HepG2 (cell line): ENCODE data around the gene COPS8. TPM values are rescaled to one million over a fixed set of nuclear protein-coding genes. Genes with fewer than 3 reads are reported as not detected.

Experiments
- ARID5B ChIP-seq: IDR thresholded peaks from 2 replicates; pipeline ENCODE4 v1.4.0; 2020; ENCODE audit warnings: mild to moderate bottlenecking, missing genetic modification reagents
- ATF2 ChIP-seq: sonication (generic); formaldehyde crosslinking; IDR thresholded peaks from 2 replicates; pipeline ENCODE4 v1.4.0; 2020; ENCODE audit warnings: missing genetic modification reagents
- BCL6 ChIP-seq: IDR thresholded peaks from 2 replicates; pipeline ENCODE4 v1.6.1; 2016; ENCODE audit warnings: missing genetic modification reagents, missing compliant biosample characterization
- CREM ChIP-seq, 2 experiments: sonication (generic) in 1 of 2; formaldehyde crosslinking in 1 of 2; IDR thresholded peaks; 2 replicates each; pipeline versions ENCODE4 v1.4.0 to v1.6.1; 2016 to 2020; ENCODE audit warnings: antibody characterized with exemption in 1 of 2, mild to moderate bottlenecking in 1 of 2, missing genetic modification reagents in 1 of 2
- CTCF ChIP-seq: sonication (generic); formaldehyde crosslinking; IDR thresholded peaks from 2 replicates; pipeline ENCODE4 v1.5.0; 2020; ENCODE audit warnings: mild to moderate bottlenecking, missing genetic modification reagents, moderate library complexity
- GABPA ChIP-seq, 2 experiments: IDR thresholded peaks; 2 replicates each; pipeline ENCODE4 v1.6.1; 2011 to 2016; ENCODE audit warnings: low read depth in 2 of 2, low read length in 1 of 2, missing biosample characterization in 1 of 2, missing genetic modification characterization in 1 of 2
- GABPB1 ChIP-seq: IDR thresholded peaks from 2 replicates; pipeline ENCODE4 v1.6.1; 2016; ENCODE audit warnings: mild to moderate bottlenecking, missing genetic modification reagents, moderate library complexity, missing compliant biosample characterization
- HHEX ChIP-seq: IDR thresholded peaks from 2 replicates; pipeline ENCODE4 v1.6.1; 2016; ENCODE audit warnings: control low read depth
- HNRNPH1 ChIP-seq: fragments of 200-400 bp; formaldehyde crosslinking; optimal IDR thresholded peaks from 2 replicates; pipeline ENCODE3; 2017; ENCODE audit warnings: mild to moderate bottlenecking, low read depth, low read length
- KDM2A ChIP-seq: sonication (generic); formaldehyde crosslinking; IDR thresholded peaks from 2 replicates; pipeline ENCODE4 v1.4.0; 2020; ENCODE audit warnings: low read depth, missing genetic modification reagents, borderline replicate concordance
- MTF1 ChIP-seq: sonication (generic); formaldehyde crosslinking; IDR thresholded peaks from 2 replicates; pipeline ENCODE4 v1.5.0; 2020; ENCODE audit warnings: missing genetic modification reagents
- PLSCR1 ChIP-seq: sonication (generic); formaldehyde crosslinking; IDR thresholded peaks from 2 replicates; pipeline ENCODE4 v1.5.0; 2020; ENCODE audit warnings: missing genetic modification reagents, mild to moderate bottlenecking, borderline replicate concordance
- POGZ ChIP-seq: sonication (generic); formaldehyde crosslinking; IDR thresholded peaks from 2 replicates; pipeline ENCODE4 v1.4.0; 2020; ENCODE audit warnings: mild to moderate bottlenecking, missing genetic modification reagents
- RARA ChIP-seq: IDR thresholded peaks from 2 replicates; pipeline ENCODE4 v1.6.1; 2016; ENCODE audit warnings: missing genetic modification reagents, missing compliant biosample characterization
- STAG1 ChIP-seq: sonication (generic); formaldehyde crosslinking; IDR thresholded peaks from 2 replicates; pipeline ENCODE4 v1.4.0; 2020; ENCODE audit warnings: missing genetic modification reagents
- ZMYM2 ChIP-seq: sonication (generic); formaldehyde crosslinking; IDR thresholded peaks from 2 replicates; pipeline ENCODE4 v1.8.0; 2022; ENCODE audit warnings: mild to moderate bottlenecking, missing genetic modification reagents
- ZNF317 ChIP-seq: sonication (generic); formaldehyde crosslinking; IDR thresholded peaks from 2 replicates; pipeline ENCODE4 v1.5.0; 2020; ENCODE audit warnings: mild to moderate bottlenecking, missing genetic modification reagents
- ZNF329 ChIP-seq: sonication (generic); formaldehyde crosslinking; IDR thresholded peaks from 2 replicates; pipeline ENCODE4 v1.9.0; 2021; ENCODE audit warnings: low read depth, mild to moderate bottlenecking, missing genetic modification reagents
- ZNF331 ChIP-seq: sonication (generic); formaldehyde crosslinking; IDR thresholded peaks from 2 replicates; pipeline ENCODE4 v1.4.0; 2020; ENCODE audit warnings: missing genetic modification reagents
- ZNF547 ChIP-seq: sonication (generic); formaldehyde crosslinking; IDR thresholded peaks from 2 replicates; pipeline ENCODE4 v1.5.1; 2020; ENCODE audit warnings: mild to moderate bottlenecking, missing genetic modification reagents
- ZNF644 ChIP-seq: IDR thresholded peaks from 2 replicates; pipeline ENCODE4 v1.6.1; 2016; ENCODE audit warnings: low read depth
- polyA plus RNA-seq, 8 experiments: library from polyadenylated mRNA; depleted of rRNA in 3 of 8; stranded (reverse) in 7 of 8; unstranded in 1 of 8; fragments of >200 nt; fragmentation: Illumina TruSeq in 4 of 8; extraction: Trizol in 4 of 8; gene quantifications; 2 replicates each; pipeline versions ENCODE4 v1.2.1 to v1.2.3, GENCODE V29; 2011 to 2016; ENCODE audit warnings: low read depth in 4 of 8, missing spikeins in 1 of 8, mixed read lengths in 1 of 8; ENCODE audit not compliant: insufficient read depth in 1 of 8
- total RNA-seq, 5 experiments: library from RNA; depleted of rRNA; stranded (reverse); fragments of >200 nt; fragmentation: Illumina TruSeq; extraction: Trizol; gene quantifications; 2 replicates each; pipeline ENCODE4 v1.2.3, GENCODE V29; 2016; ENCODE audit warnings: low read depth in 1 of 5
- TF ChIP-seq, protein P1 (sequence below): sonication (generic); formaldehyde crosslinking; IDR thresholded peaks from 2 replicates; pipeline ENCODE4 v1.4.0; 2020; ENCODE audit warnings: missing genetic modification reagents

COPS8 gene
- total and polyA plus RNA-seq, 2 of the 13 experiments (the other 11 are each of a cell fraction or from before 2014, with no cell fraction given) = 86.3 to 96.6 TPM

- TF ChIP-seq ATF2 (CRISPR knock-in tag) (peak; percentile 44; the same call in 1 of the 2 replicates), RARA (no peak), HHEX (no peak), GABPA (IDR thresholded peaks at IDR 0.05; ENCODE audit: low read depth, low read length) (no peak), GABPA (CRISPR knock-in tag; IDR thresholded peaks at IDR 0.05; ENCODE audit: low read depth) (peak; percentile 68), HNRNPH1 (no peak), KDM2A (CRISPR knock-in tag) (0 out of 2 replicates have a peak, but pooled peaks have one; percentile 35), ZNF329 (CRISPR knock-in tag) (no peak), GABPB1 (CRISPR knock-in tag) (peak; percentile 42; the same call in 1 of the 2 replicates), POGZ (CRISPR knock-in tag) (peak; percentile 70; the same call in 1 of the 2 replicates), CREM (IDR thresholded peaks at IDR 0.05) (peak; percentile 63), CREM (CRISPR knock-in tag; IDR thresholded peaks at IDR 0.05) (no peak), MTF1 (no peak), PLSCR1 (CRISPR knock-in tag) (no peak), ZNF331 (peak; percentile 26; the same call in 1 of the 2 replicates), ZNF547 (CRISPR knock-in tag) (no peak), ZNF317 (CRISPR knock-in tag) (no peak), BCL6 (CRISPR knock-in tag) (no peak), STAG1 (CRISPR knock-in tag) (peak; percentile 27; the same call in 1 of the 2 replicates), ARID5B (CRISPR knock-in tag) (peak; percentile 21; the same call in 1 of the 2 replicates), ZNF644 (CRISPR knock-in tag) (peak; percentile 95), CTCF (CRISPR knock-in tag) (peak; percentile 72), ZMYM2 (no peak)
- TF ChIP-seq, protein P1, sequence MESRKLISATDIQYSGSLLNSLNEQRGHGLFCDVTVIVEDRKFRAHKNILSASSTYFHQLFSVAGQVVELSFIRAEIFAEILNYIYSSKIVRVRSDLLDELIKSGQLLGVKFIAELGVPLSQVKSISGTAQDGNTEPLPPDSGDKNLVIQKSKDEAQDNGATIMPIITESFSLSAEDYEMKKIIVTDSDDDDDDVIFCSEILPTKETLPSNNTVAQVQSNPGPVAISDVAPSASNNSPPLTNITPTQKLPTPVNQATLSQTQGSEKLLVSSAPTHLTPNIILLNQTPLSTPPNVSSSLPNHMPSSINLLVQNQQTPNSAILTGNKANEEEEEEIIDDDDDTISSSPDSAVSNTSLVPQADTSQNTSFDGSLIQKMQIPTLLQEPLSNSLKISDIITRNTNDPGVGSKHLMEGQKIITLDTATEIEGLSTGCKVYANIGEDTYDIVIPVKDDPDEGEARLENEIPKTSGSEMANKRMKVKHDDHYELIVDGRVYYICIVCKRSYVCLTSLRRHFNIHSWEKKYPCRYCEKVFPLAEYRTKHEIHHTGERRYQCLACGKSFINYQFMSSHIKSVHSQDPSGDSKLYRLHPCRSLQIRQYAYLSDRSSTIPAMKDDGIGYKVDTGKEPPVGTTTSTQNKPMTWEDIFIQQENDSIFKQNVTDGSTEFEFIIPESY (CRISPR knock-in tag) = peak; percentile 53
Observed at GRCh38 chr2:237132799-237133198, 47.1 kb downstream of the COPS8 start (continued).
